NCI-H187 (cell line): ENCODE data around the gene XPNPEP1.

Experiments
- DNase-seq, 2 experiments: peaks; one replicate each; lab custom pipeline; 2025; lab: John Stamatoyannopoulos, UW

The XPNPEP1 gene

DNA sequence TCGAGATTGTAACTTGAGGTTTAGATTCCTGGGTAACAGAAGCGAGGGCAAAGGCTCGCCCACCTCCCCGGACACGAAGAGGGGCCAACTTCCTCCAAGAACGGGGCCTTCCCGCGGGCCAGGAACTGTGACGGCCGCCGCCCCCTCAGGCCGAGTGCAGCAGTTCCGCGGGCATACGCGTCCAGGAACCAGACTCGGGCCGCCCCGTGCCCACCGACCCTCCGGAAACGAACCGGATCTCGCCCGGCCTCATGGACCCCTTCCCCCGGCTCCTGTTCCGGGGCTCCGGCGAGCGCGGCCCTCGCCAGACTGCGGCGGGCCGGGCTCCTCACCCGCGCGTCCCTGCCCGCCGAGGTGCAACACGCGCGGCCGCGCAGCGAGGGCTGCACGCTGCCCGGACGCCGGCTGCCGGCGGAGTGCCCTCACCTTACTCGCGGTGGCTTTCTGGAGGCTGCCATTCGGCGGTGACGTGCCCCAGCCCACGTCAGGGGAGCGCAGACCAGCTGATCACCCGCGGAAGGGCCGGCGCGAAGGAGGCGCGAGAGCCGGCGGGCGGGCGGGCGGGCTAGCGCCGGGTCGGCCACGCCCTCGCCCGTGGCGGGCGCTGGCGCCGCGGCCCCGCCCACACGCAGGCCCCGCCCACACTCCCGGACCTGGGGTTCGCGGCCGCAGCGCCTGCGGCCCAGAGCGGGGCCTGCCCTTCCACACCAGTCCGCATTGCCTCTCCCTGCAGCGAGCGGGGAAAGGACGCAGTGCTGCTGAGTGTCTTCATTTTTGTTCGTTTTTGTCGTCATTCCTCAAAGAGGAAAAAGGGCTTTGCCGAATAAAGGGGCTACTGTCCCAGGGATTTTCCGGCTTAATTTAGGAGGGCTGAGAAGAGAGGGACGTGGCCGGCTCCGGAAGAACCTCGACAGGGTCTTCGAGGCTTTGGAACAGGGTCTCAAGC, at the start of gene XPNPEP1:
Gene XPNPEP1, minus strand, starts transcription at position 536 of the 946 bp plus-strand sequence. Its CDS starts 78 bp downstream, at position 458.
- peak; percentile 11 to 57 for DNase-seq

- DNase-seq, result no peak
These were observed 49.2 kb upstream of the XPNPEP1 start for GRCh38 chr10:109972372-109973001.

GRCh38 chr10:109971634-109972033, 48.3 kb upstream of the XPNPEP1 start:
- DNase-seq, result no peak

DNA sequence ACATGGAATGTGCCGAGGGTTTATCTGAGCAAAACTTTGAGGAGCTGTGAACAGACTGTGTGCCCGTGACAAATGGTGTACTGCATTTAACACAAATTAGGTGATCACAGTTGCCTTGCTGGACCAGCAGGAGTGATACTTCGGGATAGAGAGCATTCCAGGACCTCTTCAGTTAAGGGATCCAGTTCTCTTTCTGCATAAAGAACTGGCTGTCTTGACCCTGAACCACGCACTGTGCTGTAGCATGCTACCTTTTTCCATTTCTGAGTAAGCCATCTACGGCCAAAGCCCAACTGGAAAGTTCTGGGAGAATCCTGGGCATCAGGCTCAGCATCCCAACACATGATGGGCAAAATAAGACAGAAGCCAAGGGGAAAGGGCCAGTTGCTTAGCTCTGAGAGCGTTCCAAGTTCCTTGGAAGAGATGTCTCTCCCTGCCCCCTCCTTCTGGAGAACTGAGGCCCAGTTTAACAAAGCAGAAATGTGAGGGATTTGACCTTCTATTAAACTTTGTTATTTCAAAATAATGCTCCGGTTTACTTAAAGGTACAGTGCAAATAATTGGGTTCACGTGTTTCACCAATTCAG, 46.5 kb upstream of the XPNPEP1 start:
- no peak for DNase-seq

GRCh38 chr10:109968953-109969759, 45.8 kb upstream of the XPNPEP1 start:
- DNase-seq, result no peak

- DNase-seq, result no peak
These were observed 44.4 kb upstream of the XPNPEP1 start for GRCh38 chr10:109967739-109968088.

GRCh38 chr10:109966961-109967738, 43.8 kb upstream of the XPNPEP1 start:
- DNase-seq, result no peak

DNA sequence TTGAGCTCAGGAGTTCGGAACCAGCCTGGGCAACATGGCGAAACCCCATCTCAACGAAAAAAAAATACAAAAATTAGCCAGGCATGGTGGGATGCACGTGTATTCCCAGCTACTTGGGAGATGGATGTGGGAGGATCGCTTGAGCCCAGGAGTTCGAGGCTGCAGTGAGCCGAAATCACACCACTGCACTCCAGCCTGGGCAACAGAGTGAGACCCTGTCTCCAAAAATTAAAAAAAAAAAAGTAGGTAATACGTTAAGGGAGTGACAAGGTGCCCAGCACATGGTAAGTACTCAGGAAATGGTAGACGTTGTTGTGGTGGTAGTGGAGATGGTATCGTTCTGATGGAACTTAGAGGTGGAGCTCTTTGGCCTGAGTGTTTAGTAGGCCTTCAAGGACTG, 41.0 kb upstream of the XPNPEP1 start:
- no peak for DNase-seq

DNA sequence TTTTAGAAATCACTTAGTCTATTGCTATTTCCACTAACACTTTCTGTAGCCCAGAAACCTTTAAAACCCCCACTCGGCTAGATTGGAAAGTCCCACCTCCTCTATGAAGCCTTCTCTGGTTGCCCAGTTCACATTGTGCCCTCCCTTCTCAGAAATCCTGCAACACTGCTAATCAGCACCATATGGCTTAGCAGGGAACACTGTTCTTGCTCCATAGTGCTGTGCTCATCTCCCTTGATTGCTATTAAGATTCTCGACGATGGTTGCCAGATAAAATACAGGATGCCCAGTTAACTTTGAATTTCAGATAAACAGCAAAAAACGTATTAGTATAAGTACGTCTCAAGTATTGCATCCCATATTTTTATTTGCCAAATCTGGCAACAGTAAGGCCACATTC, 40.1 kb upstream of the XPNPEP1 start:
- no peak for DNase-seq

- DNase-seq, result no peak
These were observed 38.9 kb upstream of the XPNPEP1 start for GRCh38 chr10:109962247-109962646.

- DNase-seq, result no peak
These were observed 38.1 kb upstream of the XPNPEP1 start for GRCh38 chr10:109961174-109962001.

- DNase-seq, result no peak
These were observed 37.4 kb upstream of the XPNPEP1 start for GRCh38 chr10:109960682-109961081.

DNA sequence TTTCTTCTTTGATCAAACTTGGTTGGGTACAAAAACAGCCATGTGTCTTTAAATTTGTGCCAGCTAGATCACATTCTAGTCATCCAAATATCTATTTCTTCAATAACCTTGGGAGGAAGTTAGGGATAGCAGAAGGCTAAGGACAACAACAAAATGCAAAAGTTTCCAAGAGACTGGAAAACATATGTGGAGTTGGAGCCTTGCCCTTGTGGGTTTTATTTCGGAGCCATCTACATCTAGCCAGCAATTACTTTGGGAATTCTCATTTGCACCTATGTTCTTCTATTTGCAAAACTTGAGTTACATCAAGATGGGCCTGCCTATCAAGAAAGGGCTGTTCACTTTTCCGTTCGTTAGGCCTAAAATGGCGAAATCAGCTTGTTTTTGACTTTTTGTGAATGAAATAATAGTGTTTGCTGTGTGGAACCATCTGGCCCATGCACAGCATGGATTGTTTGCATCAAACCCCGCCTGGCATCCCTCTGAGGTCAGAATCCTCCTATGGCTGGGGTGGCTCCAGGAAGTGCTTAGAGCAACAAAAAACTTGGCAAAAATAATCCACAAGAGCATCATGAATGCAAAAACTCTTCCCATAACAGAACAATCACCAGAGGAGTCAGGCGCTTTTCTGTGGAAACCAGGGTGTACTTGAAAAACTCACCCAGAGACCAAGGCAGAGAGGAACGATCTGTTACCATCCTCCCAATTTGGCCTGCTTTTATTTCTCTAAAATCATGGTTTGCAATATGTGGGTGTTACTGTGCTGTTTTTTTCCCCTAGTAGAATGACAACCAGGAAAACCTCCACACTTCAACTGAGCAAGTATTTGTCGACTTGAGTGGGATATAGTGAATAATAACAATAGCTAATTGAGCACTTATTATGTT, 36.2 kb upstream of the XPNPEP1 start:
- no peak for DNase-seq

DNA sequence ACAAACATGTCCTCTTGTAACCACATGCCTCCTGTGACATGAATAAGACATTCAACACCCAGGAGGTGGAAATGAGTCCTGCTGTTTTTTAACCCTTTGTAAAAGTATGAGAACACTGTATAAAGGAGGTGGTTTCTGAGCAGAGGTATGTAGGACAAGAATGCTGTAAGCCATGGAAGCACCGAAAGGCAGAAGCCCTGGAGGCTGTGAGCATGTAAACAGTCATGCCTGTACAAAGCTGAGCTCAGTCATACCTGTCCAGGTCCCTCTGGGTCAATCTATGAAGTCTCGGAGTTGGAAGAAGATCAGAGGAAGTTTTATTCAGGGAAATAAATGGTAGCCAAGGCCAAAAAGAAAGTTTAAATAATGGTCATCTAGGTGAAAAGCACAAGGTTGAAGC, 34.7 kb upstream of the XPNPEP1 start:
- no peak for DNase-seq

DNA sequence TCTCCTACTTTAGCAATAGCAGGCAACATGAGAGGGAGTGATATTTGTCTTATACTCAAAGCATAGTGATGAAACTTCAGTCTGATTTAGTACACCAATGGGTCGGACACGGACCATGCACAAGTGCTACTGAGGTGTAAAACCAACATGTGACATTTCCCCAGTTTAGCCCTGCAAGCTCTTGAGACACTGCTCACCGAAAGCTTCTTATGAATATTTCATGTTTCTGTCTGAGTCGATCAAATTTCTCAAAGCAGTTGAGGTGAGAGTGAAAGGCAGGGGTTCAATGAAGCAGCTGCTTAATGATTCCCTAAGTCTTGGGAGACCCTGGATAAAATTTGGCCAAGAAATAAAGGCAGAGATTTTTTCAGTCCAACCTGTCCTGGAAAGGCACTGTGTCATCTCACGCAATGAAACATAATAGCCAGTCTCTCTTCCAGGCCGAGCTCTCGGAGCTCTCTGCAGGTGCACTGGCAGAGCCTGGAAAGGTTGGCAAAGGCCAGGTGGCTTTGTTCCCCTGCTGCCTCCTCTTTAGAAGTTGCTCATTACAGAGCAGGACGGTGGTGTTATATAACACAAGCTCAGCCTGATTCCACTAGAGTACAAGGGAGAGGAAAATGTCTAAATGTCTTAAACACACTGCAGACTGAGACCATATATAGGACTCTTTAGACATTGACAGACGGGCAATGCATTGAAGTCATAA, 33.9 kb upstream of the XPNPEP1 start:
- DNase-seq, result peak; percentile 39 to 40

- peak; percentile 17 to 34 for DNase-seq
These were observed 33.3 kb upstream of the XPNPEP1 start for GRCh38 chr10:109956454-109957091.

DNA sequence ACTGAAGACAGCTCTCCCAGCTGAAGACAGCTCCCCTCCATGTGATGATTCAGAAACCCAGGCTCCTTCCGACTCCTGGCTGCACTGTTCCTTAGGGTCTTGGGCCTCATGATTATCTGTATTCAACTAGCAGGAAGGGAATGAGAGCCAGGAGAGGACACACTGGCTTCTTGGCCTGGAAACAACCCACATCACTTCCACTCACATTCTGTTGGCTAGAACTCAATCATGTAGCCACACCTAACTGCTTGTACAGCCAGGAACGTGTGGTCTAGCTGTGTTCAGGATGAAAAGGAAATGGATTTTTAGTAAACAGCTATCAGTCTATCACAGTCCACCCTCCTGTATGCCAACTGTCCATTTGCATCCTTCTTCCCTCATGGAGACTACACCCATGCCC, 30.5 kb upstream of the XPNPEP1 start:
- no peak for DNase-seq

GRCh38 chr10:109952526-109952925, 29.2 kb upstream of the XPNPEP1 start:
- DNase-seq, result no peak
